Nephron progenitor cell (in vitro differentiated cells): ENCODE results near the gene ADGRG1.

Source experiments
- DNase-seq: peaks from one replicate; pipeline ENCODE4 v3.0.0; 2021
- H3K27ac Mint-ChIP-seq: 2 replicates; pipeline ENCODE4 v1.8.0; 2021; ENCODE audit warnings: mild to moderate bottlenecking, moderate library complexity, mixed read lengths
- H3K27me3 Mint-ChIP-seq: 2 replicates; pipeline ENCODE4 v1.8.0; 2021; ENCODE audit warnings: mild to moderate bottlenecking, low read depth, mixed read lengths; ENCODE audit not compliant: poor library complexity
- H3K36me3 Mint-ChIP-seq: 2 replicates; pipeline ENCODE4 v1.8.0; 2021; ENCODE audit warnings: low read depth, mixed read lengths
- H3K4me1 Mint-ChIP-seq: 2 replicates; pipeline ENCODE4 v1.8.0; 2021; ENCODE audit warnings: mixed read lengths
- H3K4me3 Mint-ChIP-seq: 2 replicates; pipeline ENCODE4 v1.8.0; 2021; ENCODE audit warnings: mild to moderate bottlenecking, moderate library complexity, mixed read lengths
- H3K9me3 Mint-ChIP-seq: 2 replicates; pipeline ENCODE4 v1.8.0; 2021; ENCODE audit warnings: mild to moderate bottlenecking, moderate library complexity, mixed read lengths
- TF ChIP-seq, protein P1 (sequence below): fragments of 200-600 bp; sonication (generic); IDR thresholded peaks from 2 replicates; pipeline ENCODE4 v1.5.0; 2021; ENCODE audit warnings: antibody characterized with exemption

The ADGRG1 gene

GRCh38 chr16:57695680-57696069 is 67.2 kb downstream of the ADGRG1 start:
- no peak overlapping the region for H3K4me3 Mint-ChIP-seq
- peaks cover 41% of the 10 kb centered on the region for H3K4me1 Mint-ChIP-seq
- H3K9me3 Mint-ChIP-seq, result no peaks in the 10 kb centered on the region
- no peak overlapping the region for H3K27ac Mint-ChIP-seq
- H3K36me3 Mint-ChIP-seq, result no peaks in the 10 kb centered on the region
- H3K27me3 Mint-ChIP-seq, result peaks cover 8% of the 10 kb centered on the region
- TF ChIP-seq, protein P1, sequence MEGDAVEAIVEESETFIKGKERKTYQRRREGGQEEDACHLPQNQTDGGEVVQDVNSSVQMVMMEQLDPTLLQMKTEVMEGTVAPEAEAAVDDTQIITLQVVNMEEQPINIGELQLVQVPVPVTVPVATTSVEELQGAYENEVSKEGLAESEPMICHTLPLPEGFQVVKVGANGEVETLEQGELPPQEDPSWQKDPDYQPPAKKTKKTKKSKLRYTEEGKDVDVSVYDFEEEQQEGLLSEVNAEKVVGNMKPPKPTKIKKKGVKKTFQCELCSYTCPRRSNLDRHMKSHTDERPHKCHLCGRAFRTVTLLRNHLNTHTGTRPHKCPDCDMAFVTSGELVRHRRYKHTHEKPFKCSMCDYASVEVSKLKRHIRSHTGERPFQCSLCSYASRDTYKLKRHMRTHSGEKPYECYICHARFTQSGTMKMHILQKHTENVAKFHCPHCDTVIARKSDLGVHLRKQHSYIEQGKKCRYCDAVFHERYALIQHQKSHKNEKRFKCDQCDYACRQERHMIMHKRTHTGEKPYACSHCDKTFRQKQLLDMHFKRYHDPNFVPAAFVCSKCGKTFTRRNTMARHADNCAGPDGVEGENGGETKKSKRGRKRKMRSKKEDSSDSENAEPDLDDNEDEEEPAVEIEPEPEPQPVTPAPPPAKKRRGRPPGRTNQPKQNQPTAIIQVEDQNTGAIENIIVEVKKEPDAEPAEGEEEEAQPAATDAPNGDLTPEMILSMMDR, result no peak
- no peak for DNase-seq

GRCh38 chr16:57696240-57696639 is 67.8 kb downstream of the ADGRG1 start:
- H3K4me3 Mint-ChIP-seq, result no peak overlapping the region
- no peaks in the 10 kb centered on the region for H3K36me3 Mint-ChIP-seq
- no peak overlapping the region for H3K27ac Mint-ChIP-seq
- DNase-seq, result no peak
- H3K4me1 Mint-ChIP-seq, result peaks cover 46% of the 10 kb centered on the region
- peaks cover 8% of the 10 kb centered on the region for H3K27me3 Mint-ChIP-seq
- TF ChIP-seq, protein P1, result no peak
- H3K9me3 Mint-ChIP-seq, result no peaks in the 10 kb centered on the region

DNA sequence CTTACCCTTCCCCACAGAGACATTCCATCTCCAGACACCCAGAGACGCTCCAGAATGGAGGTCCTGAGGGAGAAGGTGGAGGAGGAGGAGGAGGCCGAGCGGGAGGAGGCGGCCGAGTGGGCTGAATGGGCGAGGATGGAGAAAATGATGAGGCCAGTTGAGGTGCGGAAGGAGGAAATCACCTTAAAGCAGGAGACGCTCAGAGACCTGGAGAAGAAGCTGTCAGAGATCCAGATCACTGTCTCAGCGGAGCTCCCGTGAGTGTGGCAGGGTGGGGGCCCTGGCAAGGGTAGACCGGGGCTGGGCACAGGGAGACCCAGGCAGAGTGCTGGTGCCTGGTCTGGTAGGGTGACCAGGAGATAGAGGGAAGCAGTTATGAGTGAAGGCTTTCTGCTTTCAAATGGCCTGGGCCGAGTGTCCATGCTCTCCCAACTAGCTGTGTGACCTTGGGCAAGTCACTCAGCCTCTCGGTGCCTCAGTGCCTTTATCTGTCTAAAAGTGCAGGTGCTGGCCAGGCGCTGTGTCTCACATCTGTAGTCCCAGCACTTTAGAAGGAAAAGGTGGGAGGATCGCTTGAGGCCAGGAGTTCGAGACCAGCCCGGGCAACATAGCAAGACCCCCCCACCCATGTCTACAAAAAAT is 69.6 kb downstream of the ADGRG1 start:
- H3K4me1 Mint-ChIP-seq, result peaks cover 51% of the 10 kb centered on the region

GRCh38 chr16:57698812-57699405 is 70.5 kb downstream of the ADGRG1 start:
- H3K27me3 Mint-ChIP-seq, result peaks cover 9% of the 10 kb centered on the region
- no peaks in the 10 kb centered on the region for H3K36me3 Mint-ChIP-seq
- DNase-seq, result no peak
- TF ChIP-seq, protein P1, result no peak
- H3K4me3 Mint-ChIP-seq, result no peak overlapping the region
- no peak overlapping the region for H3K27ac Mint-ChIP-seq
- H3K9me3 Mint-ChIP-seq, result no peaks in the 10 kb centered on the region
- H3K4me1 Mint-ChIP-seq, result peaks cover 42% of the 10 kb centered on the region

More for the DNA sequence above, 69.6 kb downstream of the ADGRG1 start:
- no peak overlapping the region for H3K27ac Mint-ChIP-seq
- H3K36me3 Mint-ChIP-seq, result no peaks in the 10 kb centered on the region
- H3K4me3 Mint-ChIP-seq, result no peak overlapping the region
- DNase-seq, result no peak
- H3K9me3 Mint-ChIP-seq, result no peaks in the 10 kb centered on the region
- TF ChIP-seq, protein P1, result no peak
- peaks cover 8% of the 10 kb centered on the region for H3K27me3 Mint-ChIP-seq

DNA sequence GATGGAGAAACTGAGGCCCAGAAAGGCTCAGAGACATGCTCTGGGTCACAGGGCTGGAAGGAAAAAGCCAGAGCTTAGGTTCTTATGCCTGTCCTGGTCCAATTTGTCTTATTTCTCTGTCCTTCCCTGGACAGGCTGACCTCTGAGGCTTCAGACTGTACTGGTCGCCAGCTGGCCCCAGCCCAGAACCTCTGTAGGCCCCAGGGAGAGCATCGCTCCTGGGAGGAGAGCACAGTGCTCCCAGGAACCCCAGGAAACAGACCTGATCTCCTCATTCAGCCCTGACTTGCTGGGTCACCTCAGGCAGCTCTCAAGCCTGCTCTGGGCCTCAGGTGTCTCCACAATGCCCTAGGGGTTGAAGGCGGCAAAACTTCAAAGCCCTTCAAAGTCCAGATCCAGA is 71.1 kb downstream of the ADGRG1 start:
- DNase-seq, result no peak
- TF ChIP-seq, protein P1, result no peak
- H3K27ac Mint-ChIP-seq, result no peak overlapping the region
- H3K9me3 Mint-ChIP-seq, result no peaks in the 10 kb centered on the region
- H3K4me1 Mint-ChIP-seq, result peaks cover 43% of the 10 kb centered on the region
- no peaks in the 10 kb centered on the region for H3K36me3 Mint-ChIP-seq
- peaks cover 11% of the 10 kb centered on the region for H3K27me3 Mint-ChIP-seq
- no peak overlapping the region for H3K4me3 Mint-ChIP-seq

- no peaks in the 10 kb centered on the region for H3K36me3 Mint-ChIP-seq
- H3K27ac Mint-ChIP-seq, result no peak overlapping the region
- H3K4me1 Mint-ChIP-seq, result peaks cover 40% of the 10 kb centered on the region
- no peaks in the 10 kb centered on the region for H3K9me3 Mint-ChIP-seq
- TF ChIP-seq, protein P1, result no peak
- peaks cover 14% of the 10 kb centered on the region for H3K27me3 Mint-ChIP-seq
- DNase-seq, result no peak
- H3K4me3 Mint-ChIP-seq, result no peak overlapping the region
Measured at GRCh38 chr16:57699899-57700298, 71.5 kb downstream of the ADGRG1 start.
